ENCODE measurements around the gene BLOC1S3.

DNA sequence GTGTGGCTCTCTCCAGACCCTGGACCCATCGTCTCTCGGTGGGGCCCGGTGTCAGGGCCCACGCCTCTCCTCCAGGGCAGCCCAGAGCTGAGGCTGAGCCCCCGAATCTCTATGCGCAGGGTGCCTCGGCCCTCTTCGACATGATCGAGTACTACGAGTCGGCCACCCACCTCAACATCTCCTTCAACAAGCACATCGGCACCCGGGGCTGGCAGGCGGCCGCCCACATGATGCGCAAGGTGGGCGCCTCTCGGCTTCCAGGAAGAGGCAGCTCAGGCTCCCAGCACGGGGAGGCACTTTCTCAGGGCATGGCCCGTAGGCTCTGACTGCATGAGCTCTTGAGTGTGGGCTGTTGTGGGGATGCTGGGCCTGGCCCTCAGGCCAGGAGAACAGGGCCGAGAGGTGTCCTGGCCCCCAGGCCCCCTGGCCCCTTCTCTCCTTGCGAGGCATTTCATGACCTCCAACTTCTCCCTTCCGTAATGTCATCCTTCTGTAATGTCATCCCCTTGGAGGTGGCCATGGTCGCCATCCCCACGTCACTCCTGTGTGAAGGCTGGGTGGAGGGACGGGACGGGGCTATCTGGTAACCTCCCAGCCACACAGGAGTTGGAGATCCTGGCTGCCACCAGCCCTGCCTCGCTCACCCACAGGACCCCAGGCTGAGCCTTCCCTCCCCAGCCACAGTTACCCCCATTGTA, 37.2 kb upstream of the BLOC1S3 start:
- TF ChIP-seq, protein P1, sequence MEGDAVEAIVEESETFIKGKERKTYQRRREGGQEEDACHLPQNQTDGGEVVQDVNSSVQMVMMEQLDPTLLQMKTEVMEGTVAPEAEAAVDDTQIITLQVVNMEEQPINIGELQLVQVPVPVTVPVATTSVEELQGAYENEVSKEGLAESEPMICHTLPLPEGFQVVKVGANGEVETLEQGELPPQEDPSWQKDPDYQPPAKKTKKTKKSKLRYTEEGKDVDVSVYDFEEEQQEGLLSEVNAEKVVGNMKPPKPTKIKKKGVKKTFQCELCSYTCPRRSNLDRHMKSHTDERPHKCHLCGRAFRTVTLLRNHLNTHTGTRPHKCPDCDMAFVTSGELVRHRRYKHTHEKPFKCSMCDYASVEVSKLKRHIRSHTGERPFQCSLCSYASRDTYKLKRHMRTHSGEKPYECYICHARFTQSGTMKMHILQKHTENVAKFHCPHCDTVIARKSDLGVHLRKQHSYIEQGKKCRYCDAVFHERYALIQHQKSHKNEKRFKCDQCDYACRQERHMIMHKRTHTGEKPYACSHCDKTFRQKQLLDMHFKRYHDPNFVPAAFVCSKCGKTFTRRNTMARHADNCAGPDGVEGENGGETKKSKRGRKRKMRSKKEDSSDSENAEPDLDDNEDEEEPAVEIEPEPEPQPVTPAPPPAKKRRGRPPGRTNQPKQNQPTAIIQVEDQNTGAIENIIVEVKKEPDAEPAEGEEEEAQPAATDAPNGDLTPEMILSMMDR (conservative IDR thresholded peaks at IDR 0.05; ENCODE audit: low read depth, low read length) = no peak
- TF ChIP-seq EZH2phosphoT487 (IDR thresholded peaks at IDR 0.05; ENCODE audit: borderline replicate concordance, low read length) = no peak
